GM04504 (cell line): ENCODE results near the gene PTX4.

Experiments
- DNase-seq: peaks from one replicate; pipeline ENCODE4 v3.0.0-alpha.2; 2012; ENCODE audit warnings: low read depth

Gene PTX4

GRCh38 chr16:1500465-1501150 lies 11.9 kb upstream of the PTX4 start:
- no peak for DNase-seq

DNA sequence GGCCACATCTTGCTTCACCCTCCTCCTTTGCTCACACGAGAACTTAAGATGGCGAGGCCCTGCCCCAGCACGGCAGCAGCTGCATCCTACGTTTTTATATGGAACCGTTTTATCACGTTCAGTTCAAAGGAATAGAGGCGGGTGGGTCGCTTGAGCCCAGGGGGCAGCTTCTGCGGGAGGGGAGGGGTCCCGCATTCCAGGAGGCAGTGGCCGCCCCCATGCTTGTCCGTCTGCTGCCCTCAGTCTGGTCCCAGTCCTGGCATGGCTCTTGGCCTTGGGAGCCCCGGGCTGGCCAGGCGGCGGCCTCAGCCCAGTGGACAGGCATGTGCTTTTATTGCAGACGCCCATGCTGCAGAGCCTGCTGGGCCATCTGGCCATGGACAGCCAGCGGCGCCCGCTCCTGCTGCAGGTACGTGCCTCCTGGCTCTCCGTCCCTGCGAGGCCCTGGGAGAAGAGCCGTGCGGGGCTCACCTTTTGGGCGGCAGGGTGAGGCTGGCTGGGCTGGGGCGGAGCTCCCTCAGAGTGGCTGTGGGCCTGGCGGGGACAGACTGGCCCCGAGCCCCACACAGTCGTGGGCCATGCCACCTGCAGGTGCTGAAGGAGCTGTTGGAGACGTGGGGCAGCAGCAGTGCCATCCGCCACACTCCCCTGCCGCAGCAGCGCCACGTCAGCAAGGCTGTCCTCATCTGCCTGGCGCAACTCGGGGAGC lies 11.2 kb upstream of the PTX4 start:
- DNase-seq = no peak

GRCh38 chr16:1498899-1499676 lies 10.3 kb upstream of the PTX4 start:
- no peak for DNase-seq

DNA sequence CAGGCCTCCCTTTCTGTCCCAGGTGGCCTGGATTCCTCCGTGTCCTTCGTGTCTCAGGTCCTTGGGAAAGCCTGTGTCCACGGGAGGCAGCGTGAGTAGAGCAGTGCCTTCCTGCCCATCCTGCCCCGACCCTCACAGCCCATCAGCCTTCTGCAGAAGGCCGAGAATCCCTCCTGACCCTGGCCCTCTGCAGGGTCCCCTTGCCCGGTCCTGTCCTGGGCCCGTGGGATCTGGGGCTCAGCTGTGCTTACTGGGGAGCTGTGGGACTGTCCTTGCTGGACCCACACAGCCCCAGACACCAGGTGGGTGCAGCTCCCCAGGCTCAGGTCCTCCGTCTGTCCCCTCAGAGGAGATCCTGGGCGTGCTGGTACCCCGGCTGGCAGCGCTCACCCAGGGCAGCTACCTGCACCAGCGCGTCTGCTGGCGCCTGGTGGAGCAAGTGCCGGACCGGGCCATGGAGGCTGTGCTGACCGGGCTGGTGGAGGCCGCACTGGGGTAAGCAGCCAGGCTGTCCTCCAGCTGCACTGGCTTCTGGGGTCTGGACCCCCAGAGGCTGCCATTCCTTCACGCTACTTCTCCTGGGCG lies 8.4 kb upstream of the PTX4 start:
- no peak for DNase-seq

- no peak for DNase-seq
These were observed 7.7 kb upstream of the PTX4 start for GRCh38 chr16:1496464-1496863.

- no peak for DNase-seq
These were observed 7.1 kb upstream of the PTX4 start for GRCh38 chr16:1495889-1496262.

- no peak for DNase-seq
These were observed 6.6 kb upstream of the PTX4 start for GRCh38 chr16:1495211-1495888.

- no peak for DNase-seq
These were observed 6.0 kb upstream of the PTX4 start for GRCh38 chr16:1494711-1495110.

DNA sequence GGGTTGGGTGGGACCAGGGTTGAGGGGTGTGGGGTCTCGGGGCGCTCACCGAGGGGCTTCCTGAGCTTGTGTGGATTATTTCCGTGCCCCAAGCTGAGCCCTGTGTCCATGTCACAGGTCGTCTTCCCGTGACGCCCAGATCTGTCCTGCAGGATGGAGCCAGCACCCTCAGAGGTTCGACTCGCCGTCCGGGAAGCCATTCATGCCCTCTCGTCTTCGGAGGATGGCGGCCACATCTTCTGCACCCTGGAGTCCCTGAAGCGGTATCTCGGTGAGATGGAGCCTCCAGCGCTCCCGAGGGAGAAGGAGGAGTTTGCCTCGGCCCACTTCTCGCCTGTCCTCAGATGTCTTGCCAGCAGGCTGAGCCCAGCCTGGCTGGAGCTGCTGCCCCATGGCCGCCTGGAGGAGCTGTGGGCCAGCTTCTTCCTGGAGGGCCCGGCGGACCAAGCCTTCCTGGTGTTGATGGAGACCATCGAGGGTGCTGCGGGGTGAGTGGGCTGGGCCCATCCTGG lies 5.4 kb upstream of the PTX4 start:
- DNase-seq = peak; percentile 56

DNA sequence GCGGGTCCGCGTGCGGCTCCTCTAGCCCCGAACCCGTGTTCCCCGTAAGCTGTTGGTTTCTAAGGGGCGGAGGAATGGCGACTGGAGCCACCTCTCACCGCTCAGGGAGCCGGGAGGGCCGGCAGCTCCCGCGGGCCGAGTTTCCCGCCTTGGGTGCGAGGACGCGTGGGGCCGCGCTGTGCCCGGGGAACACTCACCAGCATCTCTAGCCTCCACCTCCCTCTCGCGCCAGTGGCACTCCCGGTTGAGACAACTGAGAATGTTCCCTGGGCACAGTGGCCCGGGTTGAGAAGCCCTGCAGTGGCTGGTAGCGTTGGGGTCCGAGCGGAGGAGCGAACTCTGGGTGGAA lies 5.0 kb upstream of the PTX4 start:
- DNase-seq = no peak

- peak; percentile 44 for DNase-seq
These were observed 4.4 kb upstream of the PTX4 start, which contains the start of gene TELO2 for GRCh38 chr16:1492923-1493745. Gene TELO2 (plus strand): TSS chr16:1493360. CDS start chr16:1494282, 922 bp downstream.

GRCh38 chr16:1492082-1492922 lies 3.6 kb upstream of the PTX4 start:
- no peak for DNase-seq

- DNase-seq = no peak
These were observed 2.6 kb upstream of the PTX4 start for GRCh38 chr16:1491327-1491726.

DNA sequence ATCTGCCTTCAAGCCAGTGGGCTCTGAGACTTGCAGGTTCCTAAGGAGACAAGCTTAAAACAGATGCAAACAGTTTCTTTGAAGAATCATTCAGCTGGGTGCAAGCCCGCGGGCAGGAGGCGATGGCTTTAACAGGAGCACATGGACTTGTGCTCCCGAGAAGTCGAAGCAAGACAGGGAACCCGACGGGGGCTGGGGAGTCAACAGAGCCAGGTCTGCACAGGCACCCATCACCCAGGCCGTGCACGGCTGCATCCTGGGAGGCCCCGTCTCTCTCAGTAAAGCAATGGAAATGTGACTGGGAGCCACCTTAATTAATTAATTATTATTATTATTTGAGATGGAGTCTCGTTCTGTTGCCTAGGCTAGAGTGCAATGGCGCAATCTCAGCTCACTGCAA lies 333 bp upstream of the PTX4 start:
- DNase-seq = no peak

- DNase-seq = no peak
These were observed 616 bp downstream of the PTX4 start for GRCh38 chr16:1488054-1488601.

- DNase-seq = no peak
These were observed 1.2 kb downstream of the PTX4 start for GRCh38 chr16:1487395-1488053.

- no peak for DNase-seq
These were observed 2.0 kb downstream of the PTX4 start for GRCh38 chr16:1486551-1487390.

- no peak for DNase-seq
These were observed 2.8 kb downstream of the PTX4 start for GRCh38 chr16:1485847-1486496.
